ENCODE measurements around the gene LECT2. TPM values are rescaled to one million over a fixed set of nuclear protein-coding genes. Genes with fewer than 3 reads are reported as not detected.

Gene LECT2
- total RNA-seq, 1 donor from 2014 or later: not detected

GRCh38 chr5:135985951-135986350, 31.2 kb upstream of the LECT2 start:
- Mint-ChIP-seq H3K9me3 (ENCODE audit: unreplicated experiment) (no peaks in the 10 kb centered on the region), H3K4me3 (ENCODE audit: unreplicated experiment) (no peak overlapping the region), H3K36me3 (ENCODE audit: unreplicated experiment) (peaks cover 5% of the 10 kb centered on the region), H3K27me3 (ENCODE audit: unreplicated experiment) (no peaks in the 10 kb centered on the region), H3K27ac (ENCODE audit: unreplicated experiment) (no peak overlapping the region), H3K4me1 (ENCODE audit: low read depth, unreplicated experiment) (peaks cover 2% of the 10 kb centered on the region)
- no peak for DNase-seq
- no peak for TF ChIP-seq CTCF (IDR thresholded peaks at IDR 0.05; ENCODE audit: partially characterized antibody, unreplicated experiment)

GRCh38 chr5:135980620-135981019, 25.8 kb upstream of the LECT2 start:
- no peaks in the 10 kb centered on the region for H3K9me3 Mint-ChIP-seq (ENCODE audit: unreplicated experiment)
- no peaks in the 10 kb centered on the region for H3K4me1 Mint-ChIP-seq (ENCODE audit: low read depth, unreplicated experiment)
- H3K27me3 Mint-ChIP-seq (ENCODE audit: unreplicated experiment): no peaks in the 10 kb centered on the region
- H3K27ac Mint-ChIP-seq (ENCODE audit: unreplicated experiment): no peak overlapping the region
- no peak for TF ChIP-seq CTCF (IDR thresholded peaks at IDR 0.05; ENCODE audit: partially characterized antibody, unreplicated experiment)
- no peak overlapping the region for H3K4me3 Mint-ChIP-seq (ENCODE audit: unreplicated experiment)
- no peak for DNase-seq
- H3K36me3 Mint-ChIP-seq (ENCODE audit: unreplicated experiment): no peaks in the 10 kb centered on the region

- H3K27me3 Mint-ChIP-seq (ENCODE audit: unreplicated experiment): peaks cover 2% of the 10 kb centered on the region
- no peaks in the 10 kb centered on the region for H3K36me3 Mint-ChIP-seq (ENCODE audit: unreplicated experiment)
- no peak for TF ChIP-seq CTCF (IDR thresholded peaks at IDR 0.05; ENCODE audit: partially characterized antibody, unreplicated experiment)
- H3K4me1 Mint-ChIP-seq (ENCODE audit: low read depth, unreplicated experiment): no peaks in the 10 kb centered on the region
- H3K4me3 Mint-ChIP-seq (ENCODE audit: unreplicated experiment): no peak overlapping the region
- H3K27ac Mint-ChIP-seq (ENCODE audit: unreplicated experiment): no peak overlapping the region
- no peak for DNase-seq
- no peaks in the 10 kb centered on the region for H3K9me3 Mint-ChIP-seq (ENCODE audit: unreplicated experiment)
Observed at GRCh38 chr5:135979510-135979909, 24.7 kb upstream of the LECT2 start.

- peaks cover 3% of the 10 kb centered on the region for H3K27me3 Mint-ChIP-seq (ENCODE audit: unreplicated experiment)
- H3K9me3 Mint-ChIP-seq (ENCODE audit: unreplicated experiment): no peaks in the 10 kb centered on the region
- H3K36me3 Mint-ChIP-seq (ENCODE audit: unreplicated experiment): no peaks in the 10 kb centered on the region
- no peak overlapping the region for H3K4me3 Mint-ChIP-seq (ENCODE audit: unreplicated experiment)
- no peaks in the 10 kb centered on the region for H3K4me1 Mint-ChIP-seq (ENCODE audit: low read depth, unreplicated experiment)
- no peak overlapping the region for H3K27ac Mint-ChIP-seq (ENCODE audit: unreplicated experiment)
- no peak for DNase-seq
- TF ChIP-seq CTCF (IDR thresholded peaks at IDR 0.05; ENCODE audit: partially characterized antibody, unreplicated experiment): no peak
Observed at GRCh38 chr5:135978993-135979392, 24.2 kb upstream of the LECT2 start.

GRCh38 chr5:135978212-135978631, 23.4 kb upstream of the LECT2 start:
- Mint-ChIP-seq H3K9me3 (ENCODE audit: unreplicated experiment) (peaks cover 2% of the 10 kb centered on the region), H3K27ac (ENCODE audit: unreplicated experiment) (no peak overlapping the region), H3K4me3 (ENCODE audit: unreplicated experiment) (no peak overlapping the region), H3K36me3 (ENCODE audit: unreplicated experiment) (no peaks in the 10 kb centered on the region), H3K4me1 (ENCODE audit: low read depth, unreplicated experiment) (no peaks in the 10 kb centered on the region), H3K27me3 (ENCODE audit: unreplicated experiment) (peaks cover 3% of the 10 kb centered on the region)
- no peak for TF ChIP-seq CTCF (IDR thresholded peaks at IDR 0.05; ENCODE audit: partially characterized antibody, unreplicated experiment)
- DNase-seq: no peak
